Measurements from ENCODE around the gene FBXL20.
"Not testable (repeated sequence)": the region's sequence is repeated elsewhere in the genome, so short reads cannot be mapped to it uniquely, and the experiment has no call there.

The FBXL20 gene

DNA sequence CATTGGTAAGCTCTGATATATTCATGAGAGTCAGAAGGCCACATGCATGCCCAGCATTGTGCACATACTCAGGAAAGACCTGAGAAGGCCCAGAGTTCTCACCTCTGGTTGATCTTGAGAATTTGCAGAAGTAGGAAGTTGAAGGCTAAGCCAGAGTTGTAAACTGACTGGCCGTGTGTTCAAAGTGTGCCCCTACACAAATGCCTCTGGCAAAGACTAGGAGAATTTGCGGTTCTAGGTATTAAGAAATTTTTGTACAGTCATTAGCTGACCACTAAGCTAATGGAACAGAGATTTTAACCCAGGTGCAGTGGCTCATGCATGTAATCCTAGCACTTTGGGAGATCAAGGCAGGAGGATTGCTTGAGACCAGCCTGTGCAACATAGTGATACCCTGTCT is 25.0 kb downstream of the FBXL20 start:
- FAIRE-seq = no peak

DNA sequence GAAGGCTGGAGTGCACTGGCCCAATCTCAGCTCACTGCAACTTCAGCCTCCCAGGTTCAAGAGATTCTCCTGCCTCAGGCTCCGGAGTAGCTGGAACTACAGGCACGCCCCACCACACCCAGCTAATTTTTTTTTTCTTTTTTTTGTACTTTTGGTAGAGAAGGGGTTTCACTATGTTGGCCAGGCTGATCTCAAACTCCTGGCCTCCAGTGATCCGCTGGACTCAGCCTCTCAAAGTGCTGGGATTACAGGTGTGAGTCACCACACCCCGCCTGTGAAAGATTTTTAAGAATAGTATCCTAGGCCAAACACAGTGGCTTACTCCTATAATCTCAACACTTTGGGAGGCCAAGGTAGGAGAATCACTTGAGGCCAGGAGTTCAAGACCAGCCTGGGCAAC is 33.6 kb downstream of the FBXL20 start:
- FAIRE-seq = not testable (repeated sequence)

GRCh38 chr17:39365872-39366271 is 35.6 kb downstream of the FBXL20 start:
- FAIRE-seq = no peak

DNA sequence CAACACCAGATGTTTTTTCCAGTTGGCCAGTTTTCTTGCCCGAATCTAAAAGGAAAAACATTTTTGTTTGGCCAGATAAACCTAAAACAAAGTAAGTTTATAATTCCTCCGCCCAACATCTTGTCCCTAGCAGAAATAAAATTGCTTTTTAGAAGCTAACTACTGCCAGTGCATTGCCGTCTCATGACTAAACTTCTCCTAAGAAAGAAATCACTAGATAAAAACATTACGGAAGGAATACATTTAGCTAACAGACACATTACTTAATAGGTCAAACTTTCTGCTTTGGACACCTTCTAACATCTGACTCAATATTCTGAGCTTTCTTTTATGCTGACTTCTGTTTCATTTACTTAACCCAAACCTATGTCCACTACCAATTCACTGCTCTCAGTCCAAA is 36.2 kb downstream of the FBXL20 start:
- FAIRE-seq = no peak

DNA sequence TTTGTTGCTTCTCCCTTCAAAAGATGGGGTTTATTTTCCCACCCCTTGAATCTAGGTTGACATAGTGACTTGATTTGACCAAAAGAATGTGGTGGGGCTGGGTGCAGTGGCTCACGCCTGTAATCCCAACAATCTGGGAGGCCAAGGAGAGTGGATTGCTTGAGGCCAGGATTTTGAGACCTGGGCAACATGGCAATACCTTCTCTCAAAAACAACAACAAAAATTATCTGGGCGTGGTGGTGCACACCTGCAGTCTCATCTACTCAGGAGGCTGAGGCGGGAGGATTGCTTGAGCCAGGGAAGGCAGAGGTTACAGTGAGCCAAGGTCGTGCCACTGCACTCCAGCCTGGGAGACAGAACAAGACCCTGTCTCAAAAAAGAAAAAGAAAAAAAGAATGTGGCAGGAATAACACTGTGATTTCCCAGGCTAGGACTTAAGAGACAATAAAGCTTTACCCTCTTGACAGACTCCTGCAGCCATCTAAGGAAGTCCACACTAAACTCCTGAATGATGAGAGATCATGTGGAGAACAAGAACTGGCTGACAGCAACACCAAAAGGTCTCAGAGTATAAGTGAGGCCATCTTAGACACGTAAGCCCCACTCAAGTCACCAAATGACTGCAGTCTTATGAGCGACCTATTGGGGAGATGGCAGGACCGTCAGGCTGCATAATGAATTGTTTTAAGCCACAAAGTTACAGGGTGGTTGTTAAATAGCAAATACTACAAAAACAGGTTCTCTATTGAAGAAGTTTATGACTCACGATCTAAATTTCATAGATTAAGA is 37.0 kb downstream of the FBXL20 start:
- no peak for FAIRE-seq

DNA sequence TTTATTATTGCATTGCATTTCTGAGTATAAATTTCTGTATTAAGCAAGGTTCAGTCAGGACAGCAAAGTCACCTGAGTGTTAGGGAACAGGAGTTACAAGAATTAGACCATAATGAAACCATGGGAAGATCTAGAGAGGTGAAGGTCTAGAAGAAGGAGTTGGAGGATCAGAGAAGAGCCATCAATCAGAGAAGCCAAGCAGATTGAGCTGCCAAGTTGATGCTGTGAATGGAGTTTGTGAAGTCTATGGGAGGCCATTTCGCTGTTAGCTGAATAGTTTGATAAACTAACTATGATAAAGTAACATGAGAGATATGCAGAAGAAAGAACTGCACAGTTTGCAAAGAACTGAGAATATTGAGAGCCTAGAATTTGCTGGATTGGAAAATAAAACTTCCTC is 40.4 kb downstream of the FBXL20 start:
- FAIRE-seq = no peak

DNA sequence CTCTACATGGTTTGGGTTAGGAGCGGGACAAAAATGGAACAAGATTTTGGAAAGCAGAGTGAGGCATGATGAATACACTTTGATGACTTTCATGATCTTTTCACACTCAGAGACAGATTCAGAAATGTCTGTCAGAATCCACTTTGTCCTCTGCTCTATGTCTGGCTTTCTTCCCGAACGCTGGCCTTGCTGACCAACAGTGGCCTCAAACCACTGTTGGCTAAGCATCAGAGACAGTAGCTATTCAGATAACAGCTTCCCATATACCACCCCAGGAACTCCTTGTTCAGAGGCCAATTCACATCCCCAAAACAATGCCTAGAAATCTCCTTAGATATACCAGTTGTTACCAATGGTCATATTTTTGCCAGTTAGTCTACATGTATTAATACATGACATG is 40.9 kb downstream of the FBXL20 start:
- no peak for FAIRE-seq

GRCh38 chr17:39359994-39360393 is 41.4 kb downstream of the FBXL20 start:
- peak; percentile 80 for FAIRE-seq

DNA sequence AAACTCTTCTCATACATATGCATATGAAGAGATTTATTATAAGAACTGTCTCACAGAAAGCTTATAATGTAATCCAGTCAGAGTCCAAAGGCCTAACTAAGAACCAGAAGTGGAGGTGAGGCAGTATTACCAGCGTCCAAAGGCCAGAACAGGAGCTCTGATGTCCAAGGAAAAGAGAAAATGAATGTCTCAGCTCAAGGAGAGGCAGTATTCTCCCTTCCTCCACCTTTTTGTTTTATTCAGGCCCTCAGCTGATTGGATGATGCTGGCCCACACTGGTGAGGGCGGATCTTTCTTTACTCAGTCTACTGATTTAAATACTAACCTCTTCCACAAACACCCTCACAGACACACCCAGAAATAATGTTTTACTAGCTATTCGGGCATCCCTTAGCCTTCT is 43.4 kb downstream of the FBXL20 start:
- FAIRE-seq = no peak

GRCh38 chr17:39357488-39357887 is 43.9 kb downstream of the FBXL20 start:
- no peak for FAIRE-seq

DNA sequence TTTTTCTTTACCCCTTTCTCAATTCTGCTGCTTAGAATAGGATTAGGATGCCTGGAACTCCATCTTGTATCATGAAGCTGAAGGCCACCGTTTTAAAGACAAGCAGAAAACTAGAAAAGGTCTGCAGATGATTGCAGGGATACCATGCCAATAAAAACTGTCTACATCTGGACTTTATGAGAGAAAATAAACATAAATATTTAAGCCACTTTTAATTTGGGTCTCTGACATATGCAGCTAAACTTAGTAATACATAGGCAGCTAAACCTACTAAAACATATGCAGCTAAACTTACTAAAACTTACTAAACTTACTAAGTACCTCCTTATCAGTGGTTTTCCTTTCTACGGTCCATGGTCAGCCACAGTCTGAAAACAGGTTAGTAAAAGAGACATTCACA is 48.4 kb downstream of the FBXL20 start:
- FAIRE-seq = no peak

DNA sequence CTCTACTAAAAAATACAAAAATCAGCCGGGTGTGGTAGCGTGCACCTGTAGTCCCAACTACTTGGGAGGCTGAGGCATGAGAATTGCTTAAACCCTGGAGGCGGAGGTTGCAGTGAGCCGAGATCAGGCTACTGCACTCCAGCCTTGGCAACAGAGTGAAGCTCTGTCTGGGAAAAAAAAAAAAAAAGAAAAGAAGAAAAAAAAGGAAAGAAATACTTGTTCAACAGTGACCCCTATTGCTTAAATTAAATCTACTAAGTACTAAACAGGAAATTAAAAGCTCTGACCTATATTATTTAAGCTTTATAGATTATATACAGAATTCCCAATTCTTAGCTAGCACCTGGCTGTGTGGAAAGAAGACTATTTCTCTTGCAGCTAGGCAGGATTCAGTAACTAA is 48.9 kb downstream of the FBXL20 start:
- no peak for FAIRE-seq

DNA sequence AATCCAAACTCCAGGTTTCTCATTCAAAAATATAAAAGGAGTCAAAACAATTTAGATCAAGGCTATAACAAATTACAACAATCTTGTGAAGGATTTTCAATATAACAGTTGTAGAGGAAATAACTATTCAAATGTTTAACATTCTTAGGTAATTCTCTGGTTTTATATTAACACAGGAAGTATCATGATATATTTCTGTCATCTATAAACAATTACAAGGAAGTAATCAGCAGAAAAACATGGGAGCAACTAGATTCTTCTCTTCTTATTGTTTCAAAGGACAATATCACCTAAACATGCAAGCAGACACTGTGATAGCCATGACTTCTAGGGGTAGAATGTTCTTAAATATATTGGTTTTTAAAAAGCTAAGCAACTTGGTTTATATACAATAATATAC is 49.9 kb downstream of the FBXL20 start:
- FAIRE-seq = peak; percentile 66

- no peak for FAIRE-seq
Observed at GRCh38 chr17:39349246-39349645, 52.2 kb downstream of the FBXL20 start.

DNA sequence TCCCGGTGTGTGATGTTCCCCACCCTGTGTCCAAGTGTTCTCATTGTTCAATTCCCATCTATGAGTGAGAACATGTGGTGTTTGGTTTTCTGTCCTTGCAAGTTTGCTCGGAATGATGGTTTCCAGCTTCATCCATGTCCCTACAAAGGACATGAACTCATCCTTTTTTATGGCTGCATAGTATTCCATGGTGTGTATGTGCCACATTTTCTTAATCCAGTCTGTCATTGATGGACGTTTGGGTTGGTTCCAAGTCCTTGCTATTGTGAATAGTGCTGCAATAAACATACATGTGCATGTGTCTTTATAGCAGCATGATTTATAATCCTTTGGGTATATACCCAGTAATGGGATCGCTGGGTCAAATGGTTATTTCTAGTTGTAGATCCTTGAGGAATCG is 54.6 kb downstream of the FBXL20 start:
- not testable (repeated sequence) for FAIRE-seq

DNA sequence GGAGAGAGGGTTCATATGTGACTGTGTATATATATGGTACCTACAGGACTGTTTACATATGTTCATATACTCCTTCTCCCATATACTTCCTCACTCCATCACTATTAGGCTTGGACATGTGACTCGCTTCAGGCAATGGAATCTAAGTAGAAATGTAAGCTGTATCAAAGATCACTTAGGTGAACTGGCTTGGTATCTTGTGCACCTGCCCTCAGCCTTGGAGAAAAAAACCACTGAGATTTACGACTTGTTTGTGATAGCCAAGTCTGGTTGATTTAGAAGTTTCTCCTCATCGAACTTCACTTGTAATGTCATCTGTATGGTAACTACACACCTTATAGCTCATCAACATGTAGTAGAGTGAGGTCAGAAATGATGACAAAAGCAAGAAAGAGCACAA is 59.9 kb downstream of the FBXL20 start:
- FAIRE-seq = no peak

- FAIRE-seq = no peak
Observed at GRCh38 chr17:39340731-39341130, 60.7 kb downstream of the FBXL20 start.

- no peak for FAIRE-seq
Observed at GRCh38 chr17:39339272-39339671, 62.2 kb downstream of the FBXL20 start.

DNA sequence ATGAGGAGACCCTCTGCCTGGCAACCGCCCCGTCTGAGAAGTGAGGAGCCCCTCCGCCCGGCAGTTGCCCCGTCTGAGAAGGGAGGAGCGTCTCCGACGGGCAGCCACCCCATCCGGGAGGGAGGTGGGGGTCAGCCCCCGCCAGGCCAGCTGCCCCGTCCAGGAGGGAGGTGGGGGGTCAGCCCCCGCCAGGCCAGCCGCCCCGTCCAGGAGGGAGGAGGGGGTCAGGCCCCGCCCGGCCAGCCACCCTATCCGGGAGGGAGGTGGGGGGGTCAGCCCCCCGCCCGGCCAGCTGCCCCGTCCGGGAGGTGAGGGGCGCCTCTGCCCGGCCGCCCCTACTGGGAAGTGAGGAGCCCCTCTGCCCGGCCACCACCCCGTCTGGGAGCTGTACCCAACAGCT is 63.8 kb downstream of the FBXL20 start:
- FAIRE-seq = not testable (repeated sequence)

DNA sequence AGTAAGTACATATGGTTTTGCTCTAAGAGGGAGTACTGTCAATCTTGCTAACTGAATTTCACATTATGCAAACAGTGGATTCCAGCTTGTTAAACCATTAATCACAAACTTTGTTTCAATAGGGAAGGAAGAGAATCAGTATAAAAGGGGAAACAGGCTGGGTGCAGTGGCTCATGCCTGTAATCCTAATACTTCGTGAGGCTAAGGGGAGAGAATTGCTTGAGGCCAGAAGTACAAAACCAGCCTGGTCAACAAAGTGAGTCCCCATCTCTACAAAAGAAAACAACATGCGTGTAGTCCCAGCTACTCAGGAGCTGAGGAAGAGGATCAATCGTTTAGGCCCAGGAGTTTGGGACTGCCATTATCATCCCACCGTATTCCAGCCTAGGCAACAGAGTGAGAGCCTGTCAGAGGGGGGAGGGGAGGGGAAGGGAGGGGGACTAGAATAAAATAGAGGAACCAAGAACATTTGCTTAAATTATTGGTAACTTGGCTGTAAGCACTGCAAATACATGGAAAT is 65.7 kb downstream of the FBXL20 start:
- no peak for FAIRE-seq

DNA sequence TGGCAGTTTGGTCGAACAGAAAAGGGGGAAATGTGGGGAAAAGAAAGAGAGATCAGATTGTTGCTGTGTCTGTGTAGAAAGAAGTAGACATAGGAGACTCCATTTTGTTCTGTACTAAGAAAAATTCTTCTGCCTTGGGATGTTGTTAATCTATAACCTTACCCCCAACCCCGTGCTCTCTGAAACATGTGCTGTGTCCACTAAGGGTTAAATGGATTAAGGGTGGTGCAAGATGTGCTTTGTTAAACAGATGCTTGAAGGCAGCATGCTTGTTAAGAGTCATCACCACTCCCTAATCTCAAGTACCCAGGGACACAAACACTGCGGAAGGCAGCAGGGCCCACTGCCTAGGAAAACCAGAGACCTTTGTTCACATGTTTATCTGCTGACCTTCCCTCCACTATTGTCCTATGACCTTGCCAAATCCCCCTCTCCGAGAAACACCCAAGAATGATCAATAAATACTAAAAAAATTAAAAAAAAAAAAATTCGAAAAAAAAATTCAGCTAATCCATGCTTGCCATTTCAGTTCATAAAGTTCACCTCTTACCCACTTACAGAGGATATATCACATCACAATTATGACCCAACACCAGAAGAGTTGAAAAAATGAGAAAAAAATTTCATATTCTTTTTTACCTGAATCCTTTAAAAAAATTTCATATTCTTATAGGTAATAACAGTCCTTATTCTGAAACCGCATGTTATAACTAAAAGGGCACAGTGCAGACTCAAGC is 67.2 kb downstream of the FBXL20 start:
- FAIRE-seq = not testable (repeated sequence)

- no peak for FAIRE-seq
Observed at GRCh38 chr17:39332092-39332491, 69.3 kb downstream of the FBXL20 start.

DNA sequence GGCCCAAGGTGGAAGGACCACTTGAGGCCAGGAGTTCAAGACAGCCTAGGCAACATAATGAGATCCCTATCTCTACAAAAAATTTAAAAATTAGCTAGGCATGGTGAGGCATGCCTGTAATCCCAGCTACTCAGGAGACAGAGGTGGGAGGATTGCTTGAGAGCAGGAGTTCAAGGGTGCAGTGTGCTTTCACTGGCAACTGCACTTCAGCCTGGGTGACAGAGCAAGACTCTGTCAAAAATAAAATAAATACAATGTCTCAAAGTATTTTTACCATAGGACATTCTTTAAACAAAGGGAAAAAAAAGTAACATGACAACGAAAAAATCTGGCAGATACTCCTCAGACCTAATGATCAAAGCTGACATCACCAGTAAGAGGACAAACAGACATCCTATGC is 72.6 kb downstream of the FBXL20 start:
- FAIRE-seq = no peak

GRCh38 chr17:39327109-39327508 is 74.3 kb downstream of the FBXL20 start:
- FAIRE-seq = no peak

All from colon (tissue), 2 donors.